HG02943 (cell line): ENCODE data around the gene SLF2.

Experiments used
- ATAC-seq: cut with Tn5 transposase; IDR thresholded peaks from one replicate; pipeline ENCODE4 v1.9.1; 2021; ENCODE audit warnings: mild to moderate bottlenecking, low read depth, moderate library complexity; ENCODE audit not compliant: unreplicated experiment

Gene SLF2

DNA sequence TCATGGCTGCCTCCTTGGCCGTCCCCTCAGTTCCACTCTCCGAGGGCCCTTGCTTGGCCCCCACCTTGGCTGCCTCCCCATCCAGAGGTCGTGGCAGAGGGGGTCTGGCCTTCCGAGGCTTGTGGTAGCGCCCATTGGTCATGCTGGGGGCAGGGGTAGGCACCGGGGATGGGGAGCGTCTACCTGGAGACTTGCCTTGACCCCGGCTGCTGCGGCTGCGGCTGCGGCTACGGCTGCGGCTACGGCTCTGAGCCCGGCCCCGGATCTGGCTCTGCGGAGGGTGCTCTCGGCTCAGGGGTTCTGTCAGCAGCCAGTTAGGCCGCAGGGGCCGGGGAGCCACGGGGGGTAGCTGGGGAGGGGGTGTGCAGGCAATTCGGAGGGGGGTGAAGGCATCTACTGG lies 97.6 kb downstream of the SLF2 start:
- no peak for ATAC-seq

DNA sequence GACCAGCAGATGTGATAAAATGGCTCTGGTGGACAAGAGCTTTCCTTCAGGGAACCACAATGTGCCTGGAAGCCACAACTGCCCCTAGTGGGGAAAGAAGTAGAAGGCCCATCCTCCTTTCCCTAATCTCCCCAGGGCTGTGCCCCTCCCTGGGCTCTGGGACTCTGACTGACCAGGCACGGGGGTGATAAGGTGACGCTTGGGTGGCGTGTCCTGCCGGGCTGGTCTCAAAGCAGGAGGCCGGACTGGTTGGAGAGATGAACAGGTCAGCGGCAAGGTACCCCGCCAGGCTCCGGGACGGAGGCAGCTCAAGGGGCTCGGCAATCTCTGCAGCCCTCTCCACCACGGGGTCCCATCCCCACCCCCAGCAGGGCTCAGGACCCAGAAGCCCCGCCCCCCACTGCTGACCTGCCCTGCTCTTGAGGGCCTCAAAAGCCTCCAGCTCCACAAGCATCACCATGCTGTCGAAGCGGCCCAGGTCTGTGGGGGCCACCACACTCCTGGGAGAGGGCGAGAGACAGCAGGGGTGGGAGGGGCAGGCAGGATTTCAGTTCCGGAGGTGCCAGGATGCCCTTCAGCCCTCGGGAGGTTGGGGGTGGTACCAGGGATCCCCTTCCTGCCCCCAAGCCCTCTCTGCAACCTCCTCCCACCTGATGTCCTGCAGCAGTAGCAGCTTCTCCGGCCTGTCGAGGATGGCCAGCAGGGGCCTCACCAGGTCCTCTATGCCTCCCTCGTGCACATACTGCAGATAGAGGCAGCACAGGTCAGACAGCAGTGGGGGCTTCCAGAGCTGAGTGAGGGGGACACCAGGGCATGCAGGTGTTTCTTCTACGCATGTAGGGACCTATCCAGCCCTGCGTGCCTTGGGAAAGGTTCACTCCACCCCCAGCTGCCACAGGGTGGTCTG lies 99.0 kb downstream of the SLF2 start:
- ATAC-seq, result no peak

DNA sequence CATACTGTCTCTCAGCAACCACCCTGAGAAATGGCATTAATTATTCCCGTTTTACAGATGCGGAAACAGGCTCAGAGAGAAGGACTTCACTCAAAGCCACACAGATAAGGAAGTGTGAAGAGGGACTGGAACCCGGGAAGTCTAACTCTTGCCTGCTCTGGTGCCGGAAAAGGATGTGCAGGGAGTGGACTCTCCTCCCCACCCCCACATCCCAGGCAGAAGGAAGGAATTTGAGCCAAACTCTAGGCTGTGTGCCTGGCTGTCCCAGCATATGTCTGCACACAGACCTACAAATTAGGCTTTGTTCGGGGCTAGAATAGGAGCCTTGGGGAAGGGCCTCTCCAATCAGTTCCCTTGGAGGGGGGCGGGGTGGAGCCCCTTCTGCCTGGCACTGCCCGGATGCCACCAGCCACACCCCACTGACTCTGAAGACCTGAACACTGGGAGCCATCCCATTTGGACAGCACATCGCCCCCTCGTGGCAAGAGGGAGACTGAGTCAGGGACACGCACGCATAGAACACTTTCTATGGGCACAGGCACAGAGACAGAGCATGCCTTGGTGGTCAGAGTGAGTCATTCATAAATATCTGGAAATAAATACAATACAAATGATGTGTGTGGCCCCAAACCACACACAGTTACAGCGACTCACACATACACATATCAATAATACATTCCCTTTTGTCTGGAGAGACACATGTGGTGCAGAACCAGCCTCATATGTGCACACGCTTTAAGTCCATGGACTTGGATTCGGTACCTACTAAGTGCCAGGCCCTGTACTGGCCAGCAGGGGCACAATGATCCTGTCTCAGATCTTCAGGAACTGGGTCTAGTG lies 100.0 kb downstream of the SLF2 start:
- ATAC-seq, result peak; percentile 80

DNA sequence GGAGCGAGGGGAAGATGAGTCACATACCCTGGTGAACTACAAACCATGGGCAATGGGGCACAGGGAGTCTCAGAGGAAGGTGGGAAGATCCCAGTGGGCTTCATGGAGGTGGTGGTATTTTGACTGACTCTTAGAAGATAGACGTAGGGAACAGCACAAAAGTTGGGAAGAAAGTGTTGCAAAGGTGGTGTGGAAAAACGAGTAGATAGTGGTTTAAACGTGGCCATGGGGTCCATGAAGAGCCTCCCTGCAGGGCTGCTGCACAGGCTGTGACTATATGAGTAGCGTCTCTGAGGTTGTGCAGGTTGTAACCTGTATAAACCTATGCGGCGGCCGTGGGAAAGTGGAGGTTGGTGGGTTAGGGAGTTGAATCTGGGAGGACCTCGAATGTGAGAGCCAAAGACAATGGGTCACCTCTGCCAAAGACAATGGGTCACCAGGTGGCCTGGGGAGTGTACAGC lies 100.6 kb downstream of the SLF2 start:
- ATAC-seq, result no peak

- no peak for ATAC-seq
Measured at GRCh38 chr10:101014230-101014884, 101.6 kb downstream of the SLF2 start.
